ENCODE data around the gene ATAT1.

The ATAT1 gene

DNA sequence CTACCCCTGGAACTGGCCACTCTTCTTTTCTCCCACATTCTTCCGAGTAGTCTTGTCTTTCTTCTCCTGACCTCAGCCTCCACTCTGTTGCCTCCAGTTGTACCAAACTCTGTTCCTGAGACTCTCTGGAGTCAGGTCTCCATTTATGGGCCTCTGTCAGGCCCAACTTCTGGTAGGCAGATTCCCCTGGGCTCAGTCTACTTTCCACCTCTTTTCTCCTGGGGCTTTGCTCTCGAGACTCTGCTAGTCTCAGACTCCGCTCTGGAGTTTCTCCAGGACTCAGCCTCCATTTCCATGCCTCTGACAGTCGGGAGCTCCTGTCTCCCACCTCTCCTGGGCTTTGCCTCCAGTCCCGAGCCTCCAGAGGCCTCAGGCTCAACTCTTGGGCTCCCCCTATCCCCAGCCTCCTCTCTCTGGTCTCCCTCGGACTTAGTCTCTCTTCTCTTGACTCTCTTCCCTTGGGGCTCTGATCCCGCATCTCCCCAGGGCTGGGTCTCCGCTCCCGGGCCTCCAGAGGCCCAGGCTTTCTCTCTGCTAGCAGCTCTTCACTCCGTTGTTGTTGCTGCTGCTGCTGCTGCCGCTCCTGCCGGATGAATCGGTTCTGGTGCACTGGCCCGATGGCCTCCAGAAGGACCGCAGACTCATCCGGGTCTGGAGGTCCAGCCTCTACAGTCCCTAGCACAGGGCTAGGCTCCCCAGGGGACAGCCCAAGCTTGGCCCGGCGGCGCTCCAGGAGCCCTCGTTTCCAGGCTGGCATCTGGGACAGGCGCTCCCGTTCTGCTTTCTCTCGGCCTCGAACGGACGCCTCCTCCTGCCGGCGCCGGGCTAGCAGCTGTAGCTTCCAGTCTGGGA is 58.7 kb downstream of the ATAT1 start:
- DNase-seq: no peak

DNA sequence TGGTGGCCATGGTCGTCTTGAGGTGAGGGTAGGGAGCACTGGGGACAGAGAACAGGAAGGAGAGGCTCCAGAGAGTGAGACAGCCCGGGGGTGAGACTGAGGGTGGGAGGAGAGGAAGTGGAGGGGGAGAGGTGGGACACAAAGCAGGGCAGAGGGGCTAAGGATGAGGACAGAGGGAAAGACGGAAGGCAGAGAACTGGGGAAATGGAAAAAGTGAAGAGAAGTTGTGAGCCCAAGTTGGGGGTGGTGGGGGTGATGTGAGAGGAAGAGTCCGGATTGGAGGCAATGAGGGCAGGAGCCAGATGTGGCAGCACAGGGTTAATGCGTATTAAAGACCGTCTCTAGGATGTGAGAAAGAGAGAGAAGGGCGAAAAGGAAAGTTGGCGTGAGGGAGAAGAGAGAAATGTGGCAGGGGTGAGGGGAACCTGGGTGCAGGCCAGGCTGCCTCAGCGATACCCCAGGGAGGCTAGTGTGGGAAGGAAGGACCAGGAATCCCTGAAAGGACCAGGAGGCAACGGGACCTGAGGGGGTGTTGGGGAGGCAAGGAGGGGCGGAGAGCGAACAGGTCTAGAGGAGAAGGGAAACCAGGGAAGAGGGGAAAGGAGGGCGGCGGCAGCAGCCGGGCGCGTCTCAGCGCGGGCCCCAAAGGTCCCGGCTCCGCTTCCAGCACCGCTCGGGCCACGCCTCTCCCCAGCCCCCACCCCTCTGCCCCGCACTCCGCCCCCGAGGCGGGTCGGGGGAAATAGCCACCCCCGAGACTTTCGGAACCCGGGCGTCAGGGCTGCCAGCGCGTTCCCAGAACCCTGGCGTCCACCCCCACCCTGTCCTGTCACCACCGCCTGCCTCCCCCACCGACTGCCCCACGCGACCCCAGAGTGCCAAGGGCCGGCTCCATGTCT is 59.6 kb downstream of the ATAT1 start, which contains the start of gene PPP1R18:
Gene PPP1R18, minus strand, starts transcription at position 637 of the 899 bp plus-strand sequence. Its CDS starts 627 bp downstream, at position 10.
- DNase-seq: peak; percentile 23

DNA sequence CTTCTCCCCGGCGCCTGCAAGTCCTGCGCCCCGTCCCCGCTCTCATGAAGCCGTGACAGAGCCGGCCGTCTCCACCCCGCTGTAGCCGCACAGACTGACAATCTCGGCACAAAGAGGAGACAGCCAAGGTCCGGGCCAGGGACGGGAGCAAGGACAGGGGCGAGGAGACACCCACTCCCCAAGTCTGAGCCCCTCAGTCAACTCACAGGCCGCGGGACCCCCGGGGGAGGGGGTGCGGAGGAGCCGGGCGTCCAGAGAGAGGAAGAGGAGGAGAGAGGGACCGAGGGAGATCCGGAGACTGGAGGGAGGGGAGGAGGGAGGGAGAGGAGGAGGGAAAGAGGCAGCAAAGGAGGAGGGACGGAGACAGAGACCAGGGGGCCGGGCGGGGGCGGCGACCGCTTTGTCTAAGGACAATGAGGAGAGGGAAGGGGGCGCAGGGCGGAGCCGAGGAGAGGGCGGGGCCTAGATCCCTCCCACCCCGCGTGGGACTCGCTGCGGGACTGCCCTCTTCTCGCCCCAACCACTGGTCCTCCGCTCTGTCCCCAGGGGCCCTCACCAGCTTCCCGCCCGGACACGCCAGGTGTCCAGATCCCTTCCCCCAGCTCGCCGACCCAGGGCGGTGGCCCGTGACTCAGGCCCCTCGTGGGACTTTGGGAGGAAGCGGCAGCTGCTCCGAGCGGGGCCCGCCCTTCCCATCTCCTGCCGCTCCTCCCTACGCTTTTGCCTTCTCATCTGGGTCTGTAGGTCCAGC is 60.4 kb downstream of the ATAT1 start:
- DNase-seq: peak; percentile 72

DNA sequence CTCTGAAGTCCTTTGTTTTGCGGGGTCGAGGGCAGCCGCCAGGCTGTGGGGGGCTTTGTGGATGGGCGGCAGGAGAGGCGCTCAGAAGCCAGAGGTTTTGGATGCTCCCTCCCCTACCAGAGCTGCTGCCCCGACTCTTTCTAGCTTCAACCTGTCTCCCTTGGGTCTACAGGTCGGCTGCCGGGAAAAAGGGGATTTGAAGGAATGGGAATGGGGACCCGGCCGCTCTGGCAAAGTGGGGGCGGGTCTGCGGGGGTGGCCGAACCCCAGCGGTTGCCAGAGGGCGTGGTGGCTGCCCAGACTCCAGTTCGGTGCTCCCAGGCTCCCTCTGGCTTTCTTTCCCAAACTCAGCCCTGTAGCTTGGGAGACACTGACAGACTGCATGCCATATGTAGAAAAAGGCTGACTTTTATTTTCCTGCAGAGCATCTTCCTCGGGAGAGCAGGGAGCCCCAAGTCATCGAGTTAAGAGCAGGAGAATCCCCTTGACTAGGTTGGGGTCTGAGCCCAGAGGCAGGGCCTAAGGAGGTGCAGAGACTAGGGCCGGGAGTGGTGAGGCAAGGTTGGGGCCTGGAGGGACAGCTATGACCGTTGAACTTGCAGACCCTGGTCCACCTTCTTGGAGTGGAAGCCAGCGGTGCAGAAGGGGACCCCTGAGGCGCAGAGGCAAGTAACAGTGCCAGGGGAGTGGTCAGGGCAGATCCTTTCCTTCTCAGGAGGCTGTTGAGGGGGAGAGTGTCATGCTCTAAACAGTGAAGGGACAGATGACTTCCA is 61.2 kb downstream of the ATAT1 start:
- no peak for DNase-seq

DNA sequence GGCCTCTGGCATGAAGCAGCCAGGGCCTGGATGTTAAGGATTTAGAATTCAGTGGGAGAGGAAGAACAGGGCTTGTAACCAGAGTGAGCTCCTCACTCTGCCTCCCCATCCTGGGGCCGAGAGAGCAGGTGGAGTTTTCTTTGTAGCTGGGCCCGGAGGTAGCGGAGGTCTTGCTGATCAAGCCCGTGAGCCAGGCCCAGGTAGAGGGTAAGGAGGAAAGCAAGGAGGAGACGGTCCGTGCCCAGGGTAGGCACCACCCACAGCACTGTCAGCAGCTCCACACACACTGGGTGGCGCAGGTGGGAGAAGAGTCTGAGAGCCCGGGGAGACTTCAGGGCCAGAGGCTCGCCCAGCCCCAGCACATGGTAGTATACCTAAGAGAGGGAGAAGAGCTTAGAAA is 61.9 kb downstream of the ATAT1 start:
- no peak for DNase-seq

DNA sequence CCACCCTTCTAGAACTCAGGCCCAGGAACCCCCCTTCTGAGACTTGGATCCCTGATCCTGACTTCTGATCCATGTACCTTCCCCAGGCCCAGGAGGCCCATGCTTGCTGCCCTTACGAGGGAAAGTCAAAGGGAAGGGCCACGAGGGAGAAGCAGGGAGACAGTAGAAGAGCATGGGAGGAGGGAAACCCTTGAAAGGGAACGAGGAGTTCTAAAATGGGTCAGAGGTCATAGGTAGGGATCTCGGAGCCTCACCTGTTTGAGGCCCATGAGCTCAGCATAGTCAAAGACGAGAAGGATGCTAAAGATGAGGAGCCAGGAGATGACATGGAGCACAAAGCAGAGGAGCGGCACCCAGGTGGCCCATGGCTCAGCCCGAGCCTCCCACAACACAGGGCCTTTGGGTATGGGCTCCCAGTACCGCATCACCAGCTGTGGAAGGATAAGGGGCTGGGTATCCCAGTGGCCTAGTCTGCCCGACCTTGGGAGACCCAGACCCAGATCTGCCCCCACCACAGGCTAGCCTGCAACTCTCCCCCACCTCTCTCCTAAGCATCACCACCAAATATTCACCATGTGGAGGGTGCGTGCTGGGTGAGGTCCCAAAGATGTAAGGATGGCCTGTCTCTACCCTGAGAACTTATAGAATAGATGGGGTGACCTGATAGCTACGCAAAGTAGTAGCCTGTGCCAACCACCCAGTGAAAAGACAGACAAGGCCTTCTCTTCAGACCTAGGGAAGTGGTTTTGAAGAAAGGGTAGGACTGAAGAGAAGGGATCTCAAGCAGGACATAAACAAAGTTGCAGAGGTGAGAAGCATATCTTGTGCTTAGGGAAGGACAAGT is 62.6 kb downstream of the ATAT1 start:
- DNase-seq: no peak

DNA sequence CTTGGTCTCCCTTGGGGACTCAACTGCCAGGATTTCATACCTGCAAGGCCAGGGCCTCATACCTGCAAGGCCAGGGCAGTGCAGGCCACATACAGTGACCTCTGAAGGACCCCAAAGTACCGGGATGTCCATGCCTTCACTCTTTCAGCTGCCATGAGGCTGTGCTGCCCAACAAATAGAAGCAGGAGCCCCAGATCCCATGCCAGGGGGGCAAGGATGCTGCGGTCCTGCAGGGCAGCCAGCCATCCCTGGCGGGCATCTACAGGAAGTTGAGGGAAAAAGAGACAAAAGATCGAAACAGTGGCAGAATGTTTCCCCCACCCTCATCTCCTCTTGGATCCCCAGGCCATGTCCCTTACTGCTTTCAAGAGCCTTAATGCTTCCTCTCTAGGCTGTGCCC is 63.3 kb downstream of the ATAT1 start:
- no peak for DNase-seq

DNA sequence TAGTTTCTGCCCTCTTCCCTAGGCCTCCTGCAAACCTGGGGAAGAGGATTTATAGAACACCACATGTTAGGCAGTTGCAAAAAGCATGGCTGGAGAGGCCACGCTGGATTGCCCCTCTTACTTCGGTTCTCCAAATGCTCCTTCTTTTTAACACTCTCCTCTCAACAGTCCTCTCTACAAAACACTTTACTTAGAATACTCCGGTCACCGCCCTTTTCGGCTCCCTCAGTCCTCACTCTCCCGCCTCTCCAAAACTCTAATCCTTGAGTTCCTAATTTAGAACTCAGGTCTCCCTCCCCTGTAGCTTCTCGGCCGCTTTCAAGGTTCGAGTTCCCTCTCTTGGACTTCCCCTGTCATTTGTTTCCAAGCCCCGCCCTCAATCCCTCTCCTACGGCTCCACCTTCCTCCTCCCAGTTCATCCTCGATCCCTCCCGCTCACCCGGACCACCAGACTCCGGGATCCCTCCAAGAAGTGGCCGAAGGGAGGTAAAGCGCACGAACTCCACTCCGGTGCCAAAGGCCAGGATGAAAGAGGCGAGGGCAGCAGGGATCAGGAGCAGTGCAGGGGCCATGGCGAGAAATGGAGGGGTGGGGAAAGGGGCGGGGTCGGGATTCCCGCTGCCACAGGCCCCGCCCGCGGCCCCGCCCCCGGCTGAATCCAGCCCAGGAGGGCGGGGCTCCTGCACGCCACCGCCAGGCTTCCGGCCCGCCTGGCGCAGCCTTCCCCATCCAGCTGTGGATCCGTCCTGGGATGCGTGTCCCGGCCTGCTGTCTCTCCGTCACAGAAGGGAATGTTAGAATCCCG is 63.9 kb downstream of the ATAT1 start, which contains the start of gene NRM:
Gene NRM, minus strand, starts transcription at position 582 of the 805 bp plus-strand sequence. Its CDS starts 10 bp downstream, at position 572.
- peak; percentile 59 for DNase-seq

DNA sequence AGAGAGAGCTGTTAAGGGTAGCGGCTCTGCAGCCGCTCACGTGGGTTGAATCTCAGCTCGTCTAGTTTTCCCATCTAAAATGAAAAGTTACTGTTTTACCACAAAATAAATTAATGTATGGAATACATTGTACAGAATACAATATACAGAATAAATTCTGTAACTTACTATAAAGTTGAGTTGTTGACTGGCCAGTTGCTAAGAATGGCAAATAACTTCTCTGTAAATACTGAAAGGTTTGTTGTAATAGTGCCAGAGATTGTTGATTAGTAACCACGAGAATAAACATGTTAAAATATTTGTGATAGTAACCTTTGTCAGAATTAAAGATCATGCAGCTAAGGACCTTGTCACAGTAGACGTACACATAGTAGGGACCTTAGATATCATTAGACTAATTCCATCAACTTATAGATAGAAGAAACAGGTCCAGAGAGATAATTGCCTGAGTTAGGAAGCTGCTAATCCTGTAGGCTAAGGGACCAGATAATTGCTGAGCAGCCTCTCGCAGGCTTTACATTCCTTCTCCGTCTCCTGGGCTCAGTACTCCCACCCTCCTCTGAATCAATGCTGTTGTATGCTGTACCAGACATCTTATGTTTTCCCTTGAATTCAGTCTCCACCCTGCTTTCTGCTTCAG is 64.7 kb downstream of the ATAT1 start:
- no peak for DNase-seq

All from NCI-H510A (cell line).